ENCODE results near the gene C19orf38. TPM values are rescaled to one million over a fixed set of nuclear protein-coding genes. Genes with fewer than 3 reads are reported as not detected.

Gene C19orf38
- total and polyA plus RNA-seq, 2 donors (not counting 1 experiment from before 2014, with no cell fraction given) = 1.7 to 2.4 TPM

DNA sequence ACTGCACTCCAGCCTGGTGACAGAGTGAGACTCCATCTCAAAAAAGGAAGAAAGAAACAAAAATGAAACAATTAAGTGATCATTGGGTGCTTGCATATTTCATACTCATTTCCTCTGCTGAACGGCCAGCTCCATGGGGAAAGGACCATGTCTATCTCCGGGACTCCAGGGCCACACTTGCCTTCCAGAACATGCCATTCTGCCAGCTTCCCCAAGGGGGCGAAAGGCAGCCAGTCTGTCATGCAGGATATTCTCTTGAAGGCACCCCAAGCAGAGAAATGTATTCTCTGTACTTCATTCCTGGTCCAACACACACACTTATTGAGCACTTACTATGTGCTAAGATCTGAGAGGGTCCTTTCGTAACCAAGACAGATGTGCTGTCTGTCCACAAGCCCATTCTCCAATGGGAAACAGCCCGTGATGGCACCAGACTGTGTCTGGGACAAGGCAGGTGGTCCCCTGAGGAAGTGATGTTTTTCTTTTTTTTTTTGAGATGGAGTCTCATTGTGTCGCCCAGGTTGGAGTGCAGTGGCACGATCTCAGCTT lies 13.0 kb downstream of the C19orf38 start:
- Histone ChIP-seq H3K36me3 (replicated peaks in 1 of 2; ENCODE audit: control extremely low read depth in 1 of 2, control insufficient read depth in 1 of 2, extremely low read depth in 1 of 2, insufficient read depth in 2 of 2, low read length in 1 of 2) (no peaks in the 10 kb centered on the region), H3K4me1 (ENCODE audit: control insufficient read depth in 2 of 2, insufficient read depth in 2 of 2, low read length in 2 of 2) (peaks cover 3 to 8% of the 10 kb centered on the region in 2 donors), H3K4me2 (replicated peaks; ENCODE audit: low read depth, low read length, poor library complexity, severe bottlenecking) (no peak overlapping the region), H3K27me3 (replicated peaks in 1 of 4; ENCODE audit: control extremely low read depth in 1 of 4, control insufficient read depth in 3 of 4, insufficient read depth in 4 of 4, low read length in 3 of 4) (peaks cover 0 to 2% (median 0%) of the 10 kb centered on the region in 4 experiments), H2AFZ (ENCODE audit: insufficient read depth, low read depth, low read length, poor library complexity, severe bottlenecking) (no peak overlapping the region), H3K4me3 (ENCODE audit: control extremely low read depth in 1 of 5, extremely low read depth in 1 of 5, insufficient read depth in 1 of 5, low read depth in 2 of 5, low read length in 4 of 5) (no peak overlapping the region), H4K20me1 (ENCODE audit: control insufficient read depth, insufficient read depth, low read length, poor library complexity, severe bottlenecking) (no peaks in the 10 kb centered on the region), H3K27ac (ENCODE audit: low read length in 2 of 2) (no peak overlapping the region), H3K9me3 (ENCODE audit: control extremely low read depth in 1 of 3, control insufficient read depth in 2 of 3, insufficient read depth in 1 of 3, low read length in 2 of 3) (no peaks in the 10 kb centered on the region), H3K79me2 (ENCODE audit: control insufficient read depth, insufficient read depth, low read length) (no peaks in the 10 kb centered on the region), H3K9ac (ENCODE audit: low read length) (no peak overlapping the region)
- TF ChIP-seq CTCF (IDR thresholded peaks at IDR 0.05) (peak; percentile 29), EZH2 (IDR thresholded peaks at IDR 0.05; ENCODE audit: borderline replicate concordance, insufficient read depth, low read depth, low read length, poor library complexity, severe bottlenecking) (no peak)
- ATAC-seq (ENCODE audit: low read depth) = no peak
- CTCF ChIA-PET = interaction anchor here (0.6 to 1.6 kb wide), 4 partner anchors 8 to 144 kb away, joined by 3 to 6 read pairs (median 4); partner anchors contain the start of gene DNM2
- H3K27me3 Mint-ChIP-seq = no peaks in the 10 kb centered on the region
- DNase-seq = no peak
- intact Hi-C loops (cut with micrococcal nuclease) = no loop called here
- POLR2A ChIA-PET = no interaction called here
- WGBS (ENCODE audit: insufficient coverage) = 80% methylated on average over 4 of the region's 7 CpGs
- no peak overlapping the region for H3K27ac Mint-ChIP-seq
- H3K4me1 Mint-ChIP-seq = peaks cover 15% of the 10 kb centered on the region
- no peaks in the 10 kb centered on the region for H3K9me3 Mint-ChIP-seq (ENCODE audit: insufficient read depth)
- no peak overlapping the region for H3K4me3 Mint-ChIP-seq

GRCh38 chr19:10862561-10863106 lies 14.4 kb downstream of the C19orf38 start:
- intact Hi-C loops (cut with micrococcal nuclease) = no loop called here
- H3K9me3 ChIP-seq (ENCODE audit: control extremely low read depth in 1 of 3, control insufficient read depth in 2 of 3, insufficient read depth in 1 of 3, low read length in 2 of 3) = no peaks in the 10 kb centered on the region
- no peak overlapping the region for H3K4me3 ChIP-seq (ENCODE audit: control extremely low read depth in 1 of 5, extremely low read depth in 1 of 5, insufficient read depth in 1 of 5, low read depth in 2 of 5, low read length in 4 of 5)
- Mint-ChIP-seq H3K9me3 (ENCODE audit: insufficient read depth) (no peaks in the 10 kb centered on the region), H3K4me1 (peaks cover 19% of the 10 kb centered on the region), H3K4me3 (no peak overlapping the region), H3K27ac (no peak overlapping the region), H3K27me3 (no peaks in the 10 kb centered on the region)
- WGBS (ENCODE audit: insufficient coverage) = 89% methylated on average over 3 of the region's 6 CpGs
- no peak overlapping the region for H3K4me2 ChIP-seq (replicated peaks; ENCODE audit: low read depth, low read length, poor library complexity, severe bottlenecking)
- TF ChIP-seq EZH2 (IDR thresholded peaks at IDR 0.05; ENCODE audit: borderline replicate concordance, insufficient read depth, low read depth, low read length, poor library complexity, severe bottlenecking) = no peak
- no peak for TF ChIP-seq CTCF (IDR thresholded peaks at IDR 0.05)
- H3K4me1 ChIP-seq (ENCODE audit: control insufficient read depth in 2 of 2, insufficient read depth in 2 of 2, low read length in 2 of 2) = peaks cover 3 to 12% of the 10 kb centered on the region in 2 donors
- no peak overlapping the region for H3K27ac ChIP-seq (ENCODE audit: low read length in 2 of 2)
- no peaks in the 10 kb centered on the region for H4K20me1 ChIP-seq (ENCODE audit: control insufficient read depth, insufficient read depth, low read length, poor library complexity, severe bottlenecking)
- H3K9ac ChIP-seq (ENCODE audit: low read length) = no peak overlapping the region
- POLR2A ChIA-PET = no interaction called here
- no peak overlapping the region for H2AFZ ChIP-seq (ENCODE audit: insufficient read depth, low read depth, low read length, poor library complexity, severe bottlenecking)
- H3K36me3 ChIP-seq (replicated peaks in 1 of 2; ENCODE audit: control extremely low read depth in 1 of 2, control insufficient read depth in 1 of 2, extremely low read depth in 1 of 2, insufficient read depth in 2 of 2, low read length in 1 of 2) = no peaks in the 10 kb centered on the region
- ATAC-seq (ENCODE audit: low read depth) = no peak
- CTCF ChIA-PET = interaction anchor here (0.5 to 7.4 kb wide), 9 partner anchors 13 to 603 kb away, joined by 3 to 62 read pairs (median 3); partner anchors contain the start of genes DNM2, QTRT1 and TMED1
- DNase-seq = peak; percentile 10
- no peaks in the 10 kb centered on the region for H3K79me2 ChIP-seq (ENCODE audit: control insufficient read depth, insufficient read depth, low read length)
- peaks cover 0 to 2% (median 0%) of the 10 kb centered on the region in 4 experiments for H3K27me3 ChIP-seq (replicated peaks in 1 of 4; ENCODE audit: control extremely low read depth in 1 of 4, control insufficient read depth in 3 of 4, insufficient read depth in 4 of 4, low read length in 3 of 4)
